ENCODE data around the gene TRIM38. TPM values are rescaled to one million over a fixed set of nuclear protein-coding genes. Genes with fewer than 3 reads are reported as not detected.

Gene TRIM38
- total RNA-seq, 2 donors from 2014 or later: 3.9 to 4.0 TPM

GRCh38 chr6:25949695-25950094 lies 12.9 kb upstream of the TRIM38 start:
- Histone ChIP-seq H3K27me3 (no peaks in the 10 kb centered on the region), H3K27ac (no peak overlapping the region), H3K4me3 (no peak overlapping the region), H3K36me3 (replicated peaks in 1 of 2; ENCODE audit: insufficient read depth in 1 of 2, low read depth in 2 of 2) (no peaks in the 10 kb centered on the region), H3K4me1 (no peaks in the 10 kb centered on the region), H3K9me3 (no peaks in the 10 kb centered on the region)
- no peak for TF ChIP-seq POLR2A (IDR thresholded peaks at IDR 0.05)
- TF ChIP-seq CTCF (IDR thresholded peaks at IDR 0.05): no peak
- no peak for DNase-seq
- intact Hi-C loops (cut with DNase I): no loop called here
- ATAC-seq: no peak
- 83 to 86% methylated on average over 1 of the region's 1 CpG for WGBS, 2 donors

- Histone ChIP-seq H3K4me1 (no peaks in the 10 kb centered on the region), H3K27me3 (no peaks in the 10 kb centered on the region), H3K27ac (no peak overlapping the region), H3K9me3 (no peaks in the 10 kb centered on the region), H3K36me3 (replicated peaks in 1 of 2; ENCODE audit: insufficient read depth in 1 of 2, low read depth in 2 of 2) (no peaks in the 10 kb centered on the region), H3K4me3 (no peak overlapping the region)
- DNase-seq: no peak
- 72 to 74% methylated on average over 4 of the region's 4 CpGs for WGBS, 2 donors
- ATAC-seq: no peak
- intact Hi-C loops (cut with DNase I): no loop called here
- TF ChIP-seq POLR2A (IDR thresholded peaks at IDR 0.05) (no peak), CTCF (IDR thresholded peaks at IDR 0.05) (no peak)
Observed at GRCh38 chr6:25950297-25950696, 12.3 kb upstream of the TRIM38 start.

- TF ChIP-seq POLR2A (IDR thresholded peaks at IDR 0.05) (no peak), CTCF (IDR thresholded peaks at IDR 0.05) (no peak)
- no peak overlapping the region for H3K27ac ChIP-seq
Observed at GRCh38 chr6:25951296-25952032, 11.1 kb upstream of the TRIM38 start.

GRCh38 chr6:25952535-25952934 lies 10.1 kb upstream of the TRIM38 start:
- Histone ChIP-seq H3K4me1 (no peaks in the 10 kb centered on the region), H3K27me3 (no peaks in the 10 kb centered on the region), H3K36me3 (replicated peaks in 1 of 2; ENCODE audit: insufficient read depth in 1 of 2, low read depth in 2 of 2) (no peaks in the 10 kb centered on the region), H3K4me3 (no peak overlapping the region), H3K9me3 (no peaks in the 10 kb centered on the region), H3K27ac (no peak overlapping the region)
- ATAC-seq: no peak
- DNase-seq: no peak
- intact Hi-C loops (cut with DNase I): no loop called here
- 56 to 68% methylated on average over 2 of the region's 2 CpGs for WGBS, 2 donors
- no peak for TF ChIP-seq CTCF (IDR thresholded peaks at IDR 0.05)
- TF ChIP-seq POLR2A (IDR thresholded peaks at IDR 0.05): no peak

More at GRCh38 chr6:25951296-25952032, 11.1 kb upstream of the TRIM38 start:
- Histone ChIP-seq H3K4me1 (no peaks in the 10 kb centered on the region), H3K4me3 (no peak overlapping the region), H3K36me3 (replicated peaks in 1 of 2; ENCODE audit: insufficient read depth in 1 of 2, low read depth in 2 of 2) (no peaks in the 10 kb centered on the region), H3K9me3 (no peaks in the 10 kb centered on the region), H3K27me3 (no peaks in the 10 kb centered on the region)
- WGBS, 2 donors: 80 to 82% methylated on average over 7 of the region's 7 CpGs
- ATAC-seq (no peak), DNase-seq (no peak)
- intact Hi-C loops (cut with DNase I): no loop called here

GRCh38 chr6:25953733-25954132 lies 8.9 kb upstream of the TRIM38 start:
- ATAC-seq (no peak), DNase-seq (no peak)
- no peaks in the 10 kb centered on the region for H3K27me3 ChIP-seq
- no peak overlapping the region for H3K27ac ChIP-seq
- intact Hi-C loops (cut with DNase I): no loop called here
- WGBS, 2 donors: 60 to 85% methylated on average over 3 of the region's 3 CpGs
- TF ChIP-seq CTCF (IDR thresholded peaks at IDR 0.05): no peak
- TF ChIP-seq POLR2A (IDR thresholded peaks at IDR 0.05): no peak
- no peak overlapping the region for H3K4me3 ChIP-seq
- no peaks in the 10 kb centered on the region for H3K4me1 ChIP-seq
- H3K36me3 ChIP-seq (replicated peaks in 1 of 2; ENCODE audit: insufficient read depth in 1 of 2, low read depth in 2 of 2): no peaks in the 10 kb centered on the region
- H3K9me3 ChIP-seq: no peaks in the 10 kb centered on the region

Data from body of pancreas (tissue), 4 donors.